HEK293 (cell line): ENCODE data around the gene ABHD16A.
A peak's percentile ranks its signal among the peaks of the same experiment; 100 is the strongest.

Experiments
- CTCF ChIA-PET: fragments of 350-600 bp; formaldehyde crosslinking; extraction: SDS; loops from one replicate; lab custom pipeline; 2021; ENCODE audit warnings: antibody characterized with exemption; lab: Yijun Ruan, JAX
- POLR2A ChIA-PET: fragments of 300-600 bp; formaldehyde crosslinking; extraction: SDS; loops from one replicate; lab custom pipeline; 2020; ENCODE audit warnings: antibody characterized with exemption, inconsistent platforms; lab: Yijun Ruan, JAX
- H3K27ac ChIP-seq: fragments of 200-500 bp; sonication (Bioruptor generic); 2 replicates; pipeline ENCODE4 v1.5.1; 2014; ENCODE audit warnings: low read depth, low read length, control low read depth, inconsistent platforms; ENCODE audit errors: extremely low read depth
- H3K36me3 ChIP-seq, 2 experiments: fragments of 200-500 bp in 1 of 2; sonication (Bioruptor generic) in 1 of 2; 1 replicate in 1 of 2; 2 replicates in 1 of 2; pipeline ENCODE4 v1.5.1; 2014 to 2017; ENCODE audit warnings: inconsistent platforms in 2 of 2, low read length in 2 of 2; ENCODE audit not compliant: control insufficient read depth in 2 of 2, insufficient read depth in 1 of 2
- H3K4me1 ChIP-seq: fragments of 200-500 bp; sonication (Bioruptor generic); 2 replicates; pipeline ENCODE4 v1.5.1; 2014; ENCODE audit warnings: mild to moderate bottlenecking, low read length, inconsistent platforms; ENCODE audit not compliant: control insufficient read depth, insufficient read depth
- H3K4me3 ChIP-seq: 2 replicates; pipeline ENCODE4 v1.5.1; 2011; ENCODE audit warnings: low read depth, mild to moderate bottlenecking, control low read depth, low read length, moderate library complexity
- H3K9me3 ChIP-seq: fragments of 200-500 bp; sonication (Bioruptor generic); 2 replicates; pipeline ENCODE4 v1.5.1; 2014; ENCODE audit warnings: low read depth, low read length, inconsistent platforms; ENCODE audit not compliant: control insufficient read depth, insufficient read depth
- GLIS1 ChIP-seq: fragments of 450-650 bp; formaldehyde crosslinking; IDR thresholded peaks from 2 replicates; pipeline ENCODE4 v1.5.1; 2016; ENCODE audit warnings: missing biosample characterization, missing genetic modification characterization
- OSR2 ChIP-seq: fragments of 450-650 bp; formaldehyde crosslinking; IDR thresholded peaks from 2 replicates; pipeline ENCODE4 v1.5.1; 2016; ENCODE audit warnings: missing biosample characterization, missing genetic modification characterization
- TCF7L2 ChIP-seq: IDR thresholded peaks from 2 replicates; pipeline ENCODE4 v1.6.1; 2011; ENCODE audit warnings: low read depth, mild to moderate bottlenecking, inconsistent platforms, low read length, moderate library complexity, borderline replicate concordance
- ZBTB48 ChIP-seq: fragments of 450-650 bp; formaldehyde crosslinking; IDR thresholded peaks from 2 replicates; pipeline ENCODE4 v1.5.1; 2016; ENCODE audit warnings: missing biosample characterization, missing genetic modification characterization
- ZNF132 ChIP-seq: fragments of 450-650 bp; formaldehyde crosslinking; IDR thresholded peaks from 2 replicates; pipeline ENCODE4 v1.5.1; 2017; ENCODE audit warnings: missing biosample characterization, missing genetic modification characterization, borderline replicate concordance
- ZNF175 ChIP-seq: fragments of 450-650 bp; formaldehyde crosslinking; IDR thresholded peaks from 2 replicates; pipeline ENCODE4 v1.5.1; 2016; ENCODE audit warnings: missing biosample characterization, missing genetic modification characterization
- ZNF221 ChIP-seq: fragments of 450-650 bp; formaldehyde crosslinking; IDR thresholded peaks from 2 replicates; pipeline ENCODE4 v1.5.1; 2017; ENCODE audit warnings: missing biosample characterization, missing genetic modification characterization, borderline replicate concordance
- ZNF366 ChIP-seq: fragments of 450-650 bp; formaldehyde crosslinking; conservative IDR thresholded peaks from 2 replicates; pipeline ENCODE4 v1.5.1; 2016; ENCODE audit warnings: missing biosample characterization, missing genetic modification characterization
- ZNF48 ChIP-seq: fragments of 450-650 bp; formaldehyde crosslinking; IDR thresholded peaks from 2 replicates; pipeline ENCODE4 v1.5.1; 2016; ENCODE audit warnings: missing biosample characterization, missing genetic modification characterization
- ZNF548 ChIP-seq: fragments of 450-650 bp; formaldehyde crosslinking; IDR thresholded peaks from 2 replicates; pipeline ENCODE4 v1.5.1; 2016; ENCODE audit warnings: missing biosample characterization, missing genetic modification characterization
- ZNF549 ChIP-seq: fragments of 450-650 bp; IDR thresholded peaks from 2 replicates; pipeline ENCODE4 v1.5.1; 2018; ENCODE audit warnings: missing biosample characterization, missing genetic modification characterization, mild to moderate bottlenecking, inconsistent platforms, moderate library complexity
- ZNF707 ChIP-seq: fragments of 450-650 bp; formaldehyde crosslinking; IDR thresholded peaks from 2 replicates; pipeline ENCODE4 v1.5.1; 2016; ENCODE audit warnings: missing biosample characterization, missing genetic modification characterization
- ZNF777 ChIP-seq: fragments of 450-650 bp; formaldehyde crosslinking; IDR thresholded peaks from 2 replicates; pipeline ENCODE4 v1.5.1; 2017; ENCODE audit warnings: missing biosample characterization, missing genetic modification characterization, borderline replicate concordance
- ZNF830 ChIP-seq: fragments of 450-650 bp; IDR thresholded peaks from 2 replicates; pipeline ENCODE4 v1.5.0; 2018; ENCODE audit warnings: missing biosample characterization, missing genetic modification characterization, low read depth, mild to moderate bottlenecking, moderate library complexity
- TF ChIP-seq, protein P1 (sequence below): fragments of 450-650 bp; formaldehyde crosslinking; IDR thresholded peaks from 2 replicates; pipeline ENCODE4 v1.5.1; 2016; ENCODE audit warnings: missing biosample characterization, missing genetic modification characterization
- TF ChIP-seq, protein P2 (sequence below): fragments of 450-650 bp; formaldehyde crosslinking; IDR thresholded peaks from 2 replicates; pipeline ENCODE4 v1.5.1; 2017; ENCODE audit warnings: missing biosample characterization, missing genetic modification characterization
- TF ChIP-seq, protein P3 (sequence below): fragments of 450-650 bp; formaldehyde crosslinking; IDR thresholded peaks from 2 replicates; pipeline ENCODE4 v1.5.1; 2017; ENCODE audit warnings: missing biosample characterization, missing genetic modification characterization
- TF ChIP-seq, protein P4 (sequence below): fragments of 450-650 bp; formaldehyde crosslinking; IDR thresholded peaks from 2 replicates; pipeline ENCODE4 v1.5.1; 2016; ENCODE audit warnings: missing biosample characterization, missing genetic modification characterization
- TF ChIP-seq, protein P5 (sequence below): fragments of 450-650 bp; formaldehyde crosslinking; conservative IDR thresholded peaks from 2 replicates; pipeline ENCODE4 v1.5.1; 2016; ENCODE audit warnings: low read depth, missing biosample characterization, missing genetic modification characterization
- TF ChIP-seq, protein P6 (sequence below): fragments of 450-650 bp; formaldehyde crosslinking; IDR thresholded peaks from 2 replicates; pipeline ENCODE4 v1.5.1; 2016; ENCODE audit warnings: missing biosample characterization, missing genetic modification characterization

Gene ABHD16A

DNA sequence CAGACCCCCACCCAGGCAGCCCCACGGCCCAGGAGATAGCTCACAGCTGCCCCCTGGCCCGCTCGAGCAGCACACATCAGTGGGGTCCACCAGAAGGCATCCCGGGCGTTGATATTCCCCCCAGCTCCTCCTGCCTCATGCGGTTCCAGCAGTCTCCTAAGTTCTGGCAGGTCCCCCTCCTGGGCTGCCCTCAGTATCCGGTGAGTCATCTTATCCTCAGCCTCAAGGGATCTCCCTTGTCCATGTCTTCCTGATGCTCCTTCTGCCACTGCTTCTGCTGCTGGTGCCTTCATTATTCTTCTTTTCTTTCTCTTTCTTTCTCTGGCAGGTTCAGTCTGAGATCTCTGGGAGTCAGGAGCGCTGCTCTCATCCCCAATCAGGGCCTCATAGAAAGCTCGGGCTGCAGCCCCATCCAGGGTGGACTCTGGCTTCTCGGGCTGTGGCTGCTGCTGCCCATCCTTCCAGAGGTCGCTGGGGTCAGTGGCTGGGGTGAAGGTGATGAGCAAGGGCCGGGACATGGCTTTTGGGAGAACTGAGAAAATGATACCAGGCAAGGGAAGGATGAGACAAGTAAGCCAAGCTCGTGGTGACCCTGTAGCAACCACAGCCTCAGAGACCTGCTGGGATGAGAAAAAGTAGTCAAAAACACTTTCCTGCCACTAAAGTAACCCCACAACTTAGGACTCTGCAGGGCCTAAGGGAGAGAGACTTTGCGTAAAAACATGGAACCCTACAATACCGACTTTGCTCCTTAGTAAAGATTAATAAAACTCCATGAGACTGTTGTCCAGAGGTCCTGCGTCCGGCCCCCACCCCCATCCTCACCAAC is 38.9 kb downstream of the ABHD16A start (continued):
- TF ChIP-seq, protein P1, sequence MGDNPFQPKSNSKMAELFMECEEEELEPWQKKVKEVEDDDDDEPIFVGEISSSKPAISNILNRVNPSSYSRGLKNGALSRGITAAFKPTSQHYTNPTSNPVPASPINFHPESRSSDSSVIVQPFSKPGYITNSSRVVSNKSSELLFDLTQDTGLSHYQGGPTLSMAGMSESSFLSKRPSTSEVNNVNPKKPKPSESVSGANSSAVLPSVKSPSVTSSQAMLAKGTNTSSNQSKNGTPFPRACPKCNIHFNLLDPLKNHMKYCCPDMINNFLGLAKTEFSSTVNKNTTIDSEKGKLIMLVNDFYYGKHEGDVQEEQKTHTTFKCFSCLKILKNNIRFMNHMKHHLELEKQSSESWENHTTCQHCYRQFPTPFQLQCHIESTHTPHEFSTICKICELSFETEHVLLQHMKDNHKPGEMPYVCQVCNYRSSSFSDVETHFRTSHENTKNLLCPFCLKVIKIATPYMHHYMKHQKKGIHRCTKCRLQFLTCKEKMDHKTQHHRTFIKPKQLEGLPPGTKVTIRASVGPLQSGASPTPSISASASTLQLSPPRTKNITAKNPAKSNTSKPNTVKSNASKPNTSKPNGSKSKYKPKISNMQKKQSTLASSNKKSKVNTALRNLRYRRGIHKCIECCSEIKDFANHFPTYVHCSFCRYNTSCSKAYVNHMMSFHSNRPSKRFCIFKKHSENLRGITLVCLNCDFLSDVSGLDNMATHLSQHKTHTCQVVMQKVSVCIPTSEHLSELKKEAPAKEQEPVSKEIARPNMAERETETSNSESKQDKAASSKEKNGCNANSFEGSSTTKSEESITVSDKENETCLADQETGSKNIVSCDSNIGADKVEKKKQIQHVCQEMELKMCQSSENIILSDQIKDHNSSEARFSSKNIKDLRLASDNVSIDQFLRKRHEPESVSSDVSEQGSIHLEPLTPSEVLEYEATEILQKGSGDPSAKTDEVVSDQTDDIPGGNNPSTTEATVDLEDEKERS (tag by site-specific recombination): 0 out of 2 replicates have a peak, but pooled peaks have one; percentile 8
- TF ChIP-seq GLIS1 (tag by site-specific recombination): peak; percentile 70
- no peak for TF ChIP-seq TCF7L2
- TF ChIP-seq, protein P2, sequence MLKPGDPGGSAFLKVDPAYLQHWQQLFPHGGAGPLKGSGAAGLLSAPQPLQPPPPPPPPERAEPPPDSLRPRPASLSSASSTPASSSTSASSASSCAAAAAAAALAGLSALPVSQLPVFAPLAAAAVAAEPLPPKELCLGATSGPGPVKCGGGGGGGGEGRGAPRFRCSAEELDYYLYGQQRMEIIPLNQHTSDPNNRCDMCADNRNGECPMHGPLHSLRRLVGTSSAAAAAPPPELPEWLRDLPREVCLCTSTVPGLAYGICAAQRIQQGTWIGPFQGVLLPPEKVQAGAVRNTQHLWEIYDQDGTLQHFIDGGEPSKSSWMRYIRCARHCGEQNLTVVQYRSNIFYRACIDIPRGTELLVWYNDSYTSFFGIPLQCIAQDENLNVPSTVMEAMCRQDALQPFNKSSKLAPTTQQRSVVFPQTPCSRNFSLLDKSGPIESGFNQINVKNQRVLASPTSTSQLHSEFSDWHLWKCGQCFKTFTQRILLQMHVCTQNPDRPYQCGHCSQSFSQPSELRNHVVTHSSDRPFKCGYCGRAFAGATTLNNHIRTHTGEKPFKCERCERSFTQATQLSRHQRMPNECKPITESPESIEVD (tag by site-specific recombination): no peak
- no peak for TF ChIP-seq ZNF777 (tag by site-specific recombination)
- TF ChIP-seq ZBTB48 (tag by site-specific recombination): peak; percentile 61
- peak; percentile 81 for TF ChIP-seq OSR2 (tag by site-specific recombination)
- no peak; the same call in 1 of the 2 replicates for TF ChIP-seq ZNF366 (tag by site-specific recombination)
- no peak for TF ChIP-seq ZNF132 (tag by site-specific recombination)
- no peak for TF ChIP-seq ZNF175 (tag by site-specific recombination)
- TF ChIP-seq ZNF48 (tag by site-specific recombination): no peak
- TF ChIP-seq ZNF548: no peak
- TF ChIP-seq ZNF830 (tag by site-specific recombination): no peak
- TF ChIP-seq, protein P3, sequence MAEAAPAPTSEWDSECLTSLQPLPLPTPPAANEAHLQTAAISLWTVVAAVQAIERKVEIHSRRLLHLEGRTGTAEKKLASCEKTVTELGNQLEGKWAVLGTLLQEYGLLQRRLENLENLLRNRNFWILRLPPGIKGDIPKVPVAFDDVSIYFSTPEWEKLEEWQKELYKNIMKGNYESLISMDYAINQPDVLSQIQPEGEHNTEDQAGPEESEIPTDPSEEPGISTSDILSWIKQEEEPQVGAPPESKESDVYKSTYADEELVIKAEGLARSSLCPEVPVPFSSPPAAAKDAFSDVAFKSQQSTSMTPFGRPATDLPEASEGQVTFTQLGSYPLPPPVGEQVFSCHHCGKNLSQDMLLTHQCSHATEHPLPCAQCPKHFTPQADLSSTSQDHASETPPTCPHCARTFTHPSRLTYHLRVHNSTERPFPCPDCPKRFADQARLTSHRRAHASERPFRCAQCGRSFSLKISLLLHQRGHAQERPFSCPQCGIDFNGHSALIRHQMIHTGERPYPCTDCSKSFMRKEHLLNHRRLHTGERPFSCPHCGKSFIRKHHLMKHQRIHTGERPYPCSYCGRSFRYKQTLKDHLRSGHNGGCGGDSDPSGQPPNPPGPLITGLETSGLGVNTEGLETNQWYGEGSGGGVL (tag by site-specific recombination): no peak
- TF ChIP-seq ZNF221 (tag by site-specific recombination): no peak
- TF ChIP-seq, all 188 proteins: peak for 15

DNA sequence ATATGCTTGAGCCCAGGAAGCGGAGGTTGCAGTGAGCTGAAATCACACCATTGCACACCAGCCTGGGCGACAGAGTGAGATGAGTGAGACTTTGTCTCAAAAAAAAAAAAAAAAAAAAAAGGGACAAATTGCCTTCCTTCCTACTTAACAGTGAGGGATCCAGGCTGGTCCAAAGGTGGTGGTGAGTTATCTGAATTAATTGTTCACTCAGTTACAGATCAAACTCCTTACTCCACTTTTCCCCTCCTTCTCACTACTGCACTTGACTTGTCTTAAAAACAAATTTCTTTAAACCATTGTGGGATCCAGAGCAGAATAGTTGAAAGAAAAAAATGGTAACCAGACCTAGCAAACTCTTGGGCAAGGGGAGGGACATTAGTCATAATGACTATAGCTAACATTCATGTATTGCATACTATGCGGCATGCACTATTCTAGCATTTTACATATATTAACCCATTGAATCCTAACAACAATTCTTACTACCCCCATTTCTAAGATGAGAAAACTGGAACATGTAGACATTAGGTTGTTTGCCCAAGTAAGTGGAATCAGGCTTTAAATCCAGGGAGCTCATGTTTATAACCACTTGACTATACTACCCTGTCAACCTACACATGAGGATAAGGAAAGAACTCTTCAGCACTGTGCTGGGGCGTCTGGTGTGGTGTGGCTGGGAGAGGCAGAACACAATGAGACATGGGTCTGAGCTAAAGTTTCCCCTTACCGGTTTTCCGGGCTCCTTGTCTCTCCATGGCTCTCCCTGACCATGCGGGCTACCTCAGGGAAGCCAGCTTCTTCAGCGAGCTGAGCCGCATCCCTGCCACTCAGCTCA is 39.8 kb downstream of the ABHD16A start:
- peaks cover 12 to 46% of the 10 kb centered on the region in 2 experiments; a peak in 2 of 3 replicates for H3K36me3 ChIP-seq
- TF ChIP-seq, protein P4, sequence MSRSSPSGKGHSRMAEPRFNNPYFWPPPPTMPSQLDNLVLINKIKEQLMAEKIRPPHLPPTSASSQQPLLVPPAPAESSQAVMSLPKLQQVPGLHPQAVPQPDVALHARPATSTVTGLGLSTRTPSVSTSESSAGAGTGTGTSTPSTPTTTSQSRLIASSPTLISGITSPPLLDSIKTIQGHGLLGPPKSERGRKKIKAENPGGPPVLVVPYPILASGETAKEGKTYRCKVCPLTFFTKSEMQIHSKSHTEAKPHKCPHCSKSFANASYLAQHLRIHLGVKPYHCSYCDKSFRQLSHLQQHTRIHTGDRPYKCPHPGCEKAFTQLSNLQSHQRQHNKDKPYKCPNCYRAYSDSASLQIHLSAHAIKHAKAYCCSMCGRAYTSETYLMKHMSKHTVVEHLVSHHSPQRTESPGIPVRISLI (tag by site-specific recombination): peak; percentile 72; the same call in 1 of the 2 replicates
- TF ChIP-seq, protein P5, sequence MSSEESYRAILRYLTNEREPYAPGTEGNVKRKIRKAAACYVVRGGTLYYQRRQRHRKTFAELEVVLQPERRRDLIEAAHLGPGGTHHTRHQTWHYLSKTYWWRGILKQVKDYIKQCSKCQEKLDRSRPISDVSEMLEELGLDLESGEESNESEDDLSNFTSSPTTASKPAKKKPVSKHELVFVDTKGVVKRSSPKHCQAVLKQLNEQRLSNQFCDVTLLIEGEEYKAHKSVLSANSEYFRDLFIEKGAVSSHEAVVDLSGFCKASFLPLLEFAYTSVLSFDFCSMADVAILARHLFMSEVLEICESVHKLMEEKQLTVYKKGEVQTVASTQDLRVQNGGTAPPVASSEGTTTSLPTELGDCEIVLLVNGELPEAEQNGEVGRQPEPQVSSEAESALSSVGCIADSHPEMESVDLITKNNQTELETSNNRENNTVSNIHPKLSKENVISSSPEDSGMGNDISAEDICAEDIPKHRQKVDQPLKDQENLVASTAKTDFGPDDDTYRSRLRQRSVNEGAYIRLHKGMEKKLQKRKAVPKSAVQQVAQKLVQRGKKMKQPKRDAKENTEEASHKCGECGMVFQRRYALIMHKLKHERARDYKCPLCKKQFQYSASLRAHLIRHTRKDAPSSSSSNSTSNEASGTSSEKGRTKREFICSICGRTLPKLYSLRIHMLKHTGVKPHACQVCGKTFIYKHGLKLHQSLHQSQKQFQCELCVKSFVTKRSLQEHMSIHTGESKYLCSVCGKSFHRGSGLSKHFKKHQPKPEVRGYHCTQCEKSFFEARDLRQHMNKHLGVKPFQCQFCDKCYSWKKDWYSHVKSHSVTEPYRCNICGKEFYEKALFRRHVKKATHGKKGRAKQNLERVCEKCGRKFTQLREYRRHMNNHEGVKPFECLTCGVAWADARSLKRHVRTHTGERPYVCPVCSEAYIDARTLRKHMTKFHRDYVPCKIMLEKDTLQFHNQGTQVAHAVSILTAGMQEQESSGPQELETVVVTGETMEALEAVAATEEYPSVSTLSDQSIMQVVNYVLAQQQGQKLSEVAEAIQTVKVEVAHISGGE (tag by site-specific recombination): no peak
- TF ChIP-seq ZNF549 (tag by site-specific recombination): no peak
- TF ChIP-seq ZNF707 (tag by site-specific recombination): no peak
- TF ChIP-seq, protein P6, sequence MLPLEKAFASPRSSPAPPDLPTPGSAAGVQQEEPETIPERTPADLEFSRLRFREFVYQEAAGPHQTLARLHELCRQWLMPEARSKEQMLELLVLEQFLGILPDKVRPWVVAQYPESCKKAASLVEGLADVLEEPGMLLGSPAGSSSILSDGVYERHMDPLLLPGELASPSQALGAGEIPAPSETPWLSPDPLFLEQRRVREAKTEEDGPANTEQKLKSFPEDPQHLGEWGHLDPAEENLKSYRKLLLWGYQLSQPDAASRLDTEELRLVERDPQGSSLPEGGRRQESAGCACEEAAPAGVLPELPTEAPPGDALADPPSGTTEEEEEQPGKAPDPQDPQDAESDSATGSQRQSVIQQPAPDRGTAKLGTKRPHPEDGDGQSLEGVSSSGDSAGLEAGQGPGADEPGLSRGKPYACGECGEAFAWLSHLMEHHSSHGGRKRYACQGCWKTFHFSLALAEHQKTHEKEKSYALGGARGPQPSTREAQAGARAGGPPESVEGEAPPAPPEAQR: no peak
- TF ChIP-seq, all 188 proteins: peak for 1
- Histone ChIP-seq H3K27ac (no peak overlapping the region), H3K4me3 (peak overlapping the region; percentile 92), H3K9me3 (no peaks in the 10 kb centered on the region), H3K4me1 (peaks cover 6% of the 10 kb centered on the region; the same call in 1 of the 2 replicates)
- ChIA-PET POLR2A (interaction anchor here (0.6 to 7.4 kb wide), 11 partner anchors 10 to 215 kb away, joined by 3 to 180 read pairs (median 3); partner anchors contain the start of genes APOM, ATP6V1G2, BAG6 and HSPA1B), CTCF (interaction anchor here (0.6 to 1.3 kb wide), 7 partner anchors 10 to 259 kb away, joined by 3 to 6 read pairs (median 3); partner anchors contain the start of gene ATP6V1G2)
